RCC 7860 (cell line): Measurements from ENCODE around the gene HMCES.
"Not testable (repeated sequence)": the region's sequence is repeated elsewhere in the genome, so short reads cannot be mapped to it uniquely, and the experiment has no call there.

ENCODE experiments used
- DNase-seq: peaks from one replicate; pipeline ENCODE4 v3.0.0-alpha.2; 2015; ENCODE audit warnings: low spot score
- FAIRE-seq: peaks from 2 replicates; lab custom pipeline; 2012; peaks lifted over from hg19 to GRCh38; lab: Jason Lieb, UNC

HMCES gene

GRCh38 chr3:129256270-129256669 is 22.4 kb upstream of the HMCES start:
- no peak for DNase-seq
- FAIRE-seq, result no peak

- no peak for FAIRE-seq
- DNase-seq, result no peak
Observed at GRCh38 chr3:129257609-129258008, 21.1 kb upstream of the HMCES start.

GRCh38 chr3:129259612-129260477 is 18.8 kb upstream of the HMCES start:
- FAIRE-seq (no peak), DNase-seq (no peak)

- DNase-seq, result no peak
- FAIRE-seq, result no peak
Observed at GRCh38 chr3:129260606-129261005, 18.1 kb upstream of the HMCES start.

GRCh38 chr3:129261894-129262293 is 16.8 kb upstream of the HMCES start:
- DNase-seq (no peak), FAIRE-seq (no peak)

GRCh38 chr3:129263161-129263910 is 15.3 kb upstream of the HMCES start:
- FAIRE-seq (no peak), DNase-seq (no peak)

- FAIRE-seq, DNase-seq: not testable (repeated sequence)
Observed at GRCh38 chr3:129264994-129265393, 13.7 kb upstream of the HMCES start.

- no peak for FAIRE-seq
- no peak for DNase-seq
Observed at GRCh38 chr3:129266651-129267050, 12.0 kb upstream of the HMCES start.

GRCh38 chr3:129268396-129268795 is 10.3 kb upstream of the HMCES start:
- DNase-seq (no peak), FAIRE-seq (no peak)

- DNase-seq, result no peak
- no peak for FAIRE-seq
Observed at GRCh38 chr3:129271674-129272073, 7.0 kb upstream of the HMCES start.

GRCh38 chr3:129276385-129276784 is 2.3 kb upstream of the HMCES start:
- DNase-seq (no peak), FAIRE-seq (no peak)

GRCh38 chr3:129277829-129278271 is 820 bp upstream of the HMCES start:
- no peak for DNase-seq
- FAIRE-seq, result no peak

- FAIRE-seq (no peak), DNase-seq (peak; percentile 52)
Observed at GRCh38 chr3:129278966-129279906, 566 bp downstream of the HMCES start.

- no peak for DNase-seq
- no peak for FAIRE-seq
Observed at GRCh38 chr3:129280183-129280582, 1.5 kb downstream of the HMCES start.

GRCh38 chr3:129281726-129282125 is 3.1 kb downstream of the HMCES start:
- no peak for DNase-seq

GRCh38 chr3:129282727-129283327 is 4.2 kb downstream of the HMCES start:
- DNase-seq, result no peak
- FAIRE-seq, result no peak

More at GRCh38 chr3:129281726-129282125, 3.1 kb downstream of the HMCES start:
- FAIRE-seq, result no peak

- FAIRE-seq, result no peak
- DNase-seq, result no peak
Observed at GRCh38 chr3:129286081-129286480, 7.4 kb downstream of the HMCES start.

GRCh38 chr3:129288446-129288845 is 9.8 kb downstream of the HMCES start:
- no peak for FAIRE-seq

GRCh38 chr3:129289201-129289921 is 10.7 kb downstream of the HMCES start:
- FAIRE-seq (no peak), DNase-seq (no peak)

More at GRCh38 chr3:129288446-129288845, 9.8 kb downstream of the HMCES start:
- no peak for DNase-seq
